ENCODE results near the gene TMEM203. TPM values are rescaled to one million over a fixed set of nuclear protein-coding genes. Genes with fewer than 3 reads are reported as not detected.

Gene TMEM203
- total and polyA plus RNA-seq, 4 donors, result 19.9 to 27.5 (median 21.5) TPM

GRCh38 chr9:137183980-137184595, 21.4 kb downstream of the TMEM203 start:
- Histone ChIP-seq H3K4me3 (ENCODE audit: low read depth in 1 of 3, low read length in 3 of 3) (no peak overlapping the region), H3K9me3 (ENCODE audit: control insufficient read depth in 4 of 4, low read length in 3 of 4) (no peaks in the 10 kb centered on the region), H3K36me3 (ENCODE audit: control insufficient read depth in 4 of 4, insufficient read depth in 3 of 4, low read depth in 1 of 4, low read length in 3 of 4) (peaks cover 15 to 63% (median 23%) of the 10 kb centered on the region in 4 donors), H3K27me3 (ENCODE audit: control insufficient read depth in 4 of 4, insufficient read depth in 4 of 4, low read length in 3 of 4) (no peaks in the 10 kb centered on the region), H3K9ac (ENCODE audit: low read depth in 1 of 2, low read length in 2 of 2) (no peak overlapping the region), H3K27ac (ENCODE audit: low read depth in 1 of 2, low read length in 2 of 2) (no peak overlapping the region), H3K4me1 (ENCODE audit: control insufficient read depth in 4 of 4, insufficient read depth in 4 of 4, low read length in 3 of 4) (peaks cover 12 to 25% (median 22%) of the 10 kb centered on the region in 4 donors)
- WGBS, result 95% methylated on average over 27 of the region's 27 CpGs
- TF ChIP-seq JUND (IDR thresholded peaks at IDR 0.05), result no peak
- TF ChIP-seq, protein P1, sequence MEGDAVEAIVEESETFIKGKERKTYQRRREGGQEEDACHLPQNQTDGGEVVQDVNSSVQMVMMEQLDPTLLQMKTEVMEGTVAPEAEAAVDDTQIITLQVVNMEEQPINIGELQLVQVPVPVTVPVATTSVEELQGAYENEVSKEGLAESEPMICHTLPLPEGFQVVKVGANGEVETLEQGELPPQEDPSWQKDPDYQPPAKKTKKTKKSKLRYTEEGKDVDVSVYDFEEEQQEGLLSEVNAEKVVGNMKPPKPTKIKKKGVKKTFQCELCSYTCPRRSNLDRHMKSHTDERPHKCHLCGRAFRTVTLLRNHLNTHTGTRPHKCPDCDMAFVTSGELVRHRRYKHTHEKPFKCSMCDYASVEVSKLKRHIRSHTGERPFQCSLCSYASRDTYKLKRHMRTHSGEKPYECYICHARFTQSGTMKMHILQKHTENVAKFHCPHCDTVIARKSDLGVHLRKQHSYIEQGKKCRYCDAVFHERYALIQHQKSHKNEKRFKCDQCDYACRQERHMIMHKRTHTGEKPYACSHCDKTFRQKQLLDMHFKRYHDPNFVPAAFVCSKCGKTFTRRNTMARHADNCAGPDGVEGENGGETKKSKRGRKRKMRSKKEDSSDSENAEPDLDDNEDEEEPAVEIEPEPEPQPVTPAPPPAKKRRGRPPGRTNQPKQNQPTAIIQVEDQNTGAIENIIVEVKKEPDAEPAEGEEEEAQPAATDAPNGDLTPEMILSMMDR (IDR thresholded peaks at IDR 0.05; ENCODE audit: low read depth, low read length, missing input control), result no peak
- TF ChIP-seq YY1 (IDR thresholded peaks at IDR 0.05), result no peak
- no peak for TF ChIP-seq SP1 (IDR thresholded peaks at IDR 0.05)
- no peak for TF ChIP-seq RXRA (IDR thresholded peaks at IDR 0.05)
- no peak for TF ChIP-seq TAF1 (conservative IDR thresholded peaks at IDR 0.05)
- TF ChIP-seq, protein P2, sequence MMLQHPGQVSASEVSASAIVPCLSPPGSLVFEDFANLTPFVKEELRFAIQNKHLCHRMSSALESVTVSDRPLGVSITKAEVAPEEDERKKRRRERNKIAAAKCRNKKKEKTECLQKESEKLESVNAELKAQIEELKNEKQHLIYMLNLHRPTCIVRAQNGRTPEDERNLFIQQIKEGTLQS (IDR thresholded peaks at IDR 0.05), result no peak
- TF ChIP-seq HNF4G (IDR thresholded peaks at IDR 0.05), result no peak
- TF ChIP-seq, protein P3, sequence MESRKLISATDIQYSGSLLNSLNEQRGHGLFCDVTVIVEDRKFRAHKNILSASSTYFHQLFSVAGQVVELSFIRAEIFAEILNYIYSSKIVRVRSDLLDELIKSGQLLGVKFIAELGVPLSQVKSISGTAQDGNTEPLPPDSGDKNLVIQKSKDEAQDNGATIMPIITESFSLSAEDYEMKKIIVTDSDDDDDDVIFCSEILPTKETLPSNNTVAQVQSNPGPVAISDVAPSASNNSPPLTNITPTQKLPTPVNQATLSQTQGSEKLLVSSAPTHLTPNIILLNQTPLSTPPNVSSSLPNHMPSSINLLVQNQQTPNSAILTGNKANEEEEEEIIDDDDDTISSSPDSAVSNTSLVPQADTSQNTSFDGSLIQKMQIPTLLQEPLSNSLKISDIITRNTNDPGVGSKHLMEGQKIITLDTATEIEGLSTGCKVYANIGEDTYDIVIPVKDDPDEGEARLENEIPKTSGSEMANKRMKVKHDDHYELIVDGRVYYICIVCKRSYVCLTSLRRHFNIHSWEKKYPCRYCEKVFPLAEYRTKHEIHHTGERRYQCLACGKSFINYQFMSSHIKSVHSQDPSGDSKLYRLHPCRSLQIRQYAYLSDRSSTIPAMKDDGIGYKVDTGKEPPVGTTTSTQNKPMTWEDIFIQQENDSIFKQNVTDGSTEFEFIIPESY (IDR thresholded peaks at IDR 0.05), result no peak
- TF ChIP-seq FOXA1 (IDR thresholded peaks at IDR 0.05), result no peak
- TF ChIP-seq GABPA (IDR thresholded peaks at IDR 0.05 in 1 of 2, conservative IDR thresholded peaks at IDR 0.05 in 1 of 2), result no peak
- no peak for DNase-seq (ENCODE audit: low spot score)

- H3K27ac ChIP-seq (ENCODE audit: low read depth in 1 of 2, low read length in 2 of 2), result no peak overlapping the region
- DNase-seq (ENCODE audit: low spot score), result no peak
- peaks cover 15 to 68% (median 26%) of the 10 kb centered on the region in 4 donors for H3K36me3 ChIP-seq (ENCODE audit: control insufficient read depth in 4 of 4, insufficient read depth in 3 of 4, low read depth in 1 of 4, low read length in 3 of 4)
- H3K4me1 ChIP-seq (ENCODE audit: control insufficient read depth in 4 of 4, insufficient read depth in 4 of 4, low read length in 3 of 4), result peaks cover 12 to 20% (median 19%) of the 10 kb centered on the region in 4 donors
- H3K27me3 ChIP-seq (ENCODE audit: control insufficient read depth in 4 of 4, insufficient read depth in 4 of 4, low read length in 3 of 4), result no peaks in the 10 kb centered on the region
- H3K4me3 ChIP-seq (ENCODE audit: low read depth in 1 of 3, low read length in 3 of 3), result no peak overlapping the region
- no peak overlapping the region for H3K9ac ChIP-seq (ENCODE audit: low read depth in 1 of 2, low read length in 2 of 2)
- TF ChIP-seq JUND (IDR thresholded peaks at IDR 0.05) (no peak), SP1 (IDR thresholded peaks at IDR 0.05) (no peak), EGR1 (IDR thresholded peaks at IDR 0.05; ENCODE audit: low read depth in 2 of 2) (no peak), YY1 (IDR thresholded peaks at IDR 0.05) (no peak), HNF4G (IDR thresholded peaks at IDR 0.05) (no peak), REST (IDR thresholded peaks at IDR 0.05) (no peak), MAX (IDR thresholded peaks at IDR 0.05) (no peak), NR2F2 (IDR thresholded peaks at IDR 0.05) (no peak), RXRA (IDR thresholded peaks at IDR 0.05) (no peak), RAD21 (IDR thresholded peaks at IDR 0.05) (no peak), GABPA (IDR thresholded peaks at IDR 0.05 in 1 of 2, conservative IDR thresholded peaks at IDR 0.05 in 1 of 2) (no peak), HNF4A (conservative IDR thresholded peaks at IDR 0.05) (no peak), FOXA1 (IDR thresholded peaks at IDR 0.05) (no peak), TAF1 (conservative IDR thresholded peaks at IDR 0.05) (no peak), FOXA2 (IDR thresholded peaks at IDR 0.05) (no peak)
- TF ChIP-seq, protein P2 (IDR thresholded peaks at IDR 0.05), result no peak
- TF ChIP-seq, protein P3 (IDR thresholded peaks at IDR 0.05), result no peak
- TF ChIP-seq, protein P1 (IDR thresholded peaks at IDR 0.05; ENCODE audit: low read depth, low read length, missing input control), result no peak
- H3K9me3 ChIP-seq (ENCODE audit: control insufficient read depth in 4 of 4, low read length in 3 of 4), result no peaks in the 10 kb centered on the region
- 96% methylated on average over 17 of the region's 17 CpGs for WGBS
Observed at GRCh38 chr9:137182836-137183235, 22.6 kb downstream of the TMEM203 start.
